CD4-positive, alpha-beta T cell treated with Interleukin-17A for 4 hours (primary cell): ENCODE data around the gene COL16A1.

Source experiments
- DNase-seq: peaks from one replicate; pipeline ENCODE4 v3.0.0-alpha.2; 2020; ENCODE audit warnings: mixed read lengths

COL16A1 gene

GRCh38 chr1:31663622-31664452 lies 40.0 kb downstream of the COL16A1 start:
- peak; percentile 73 for DNase-seq

GRCh38 chr1:31662463-31662862 lies 41.4 kb downstream of the COL16A1 start:
- no peak for DNase-seq

GRCh38 chr1:31661856-31662255 lies 42.0 kb downstream of the COL16A1 start:
- no peak for DNase-seq

- no peak for DNase-seq
Observed at GRCh38 chr1:31660871-31661455, 42.9 kb downstream of the COL16A1 start.

GRCh38 chr1:31659889-31660288 lies 43.9 kb downstream of the COL16A1 start:
- no peak for DNase-seq

GRCh38 chr1:31658721-31659120 lies 45.1 kb downstream of the COL16A1 start:
- DNase-seq = no peak

GRCh38 chr1:31657972-31658510 lies 45.8 kb downstream of the COL16A1 start:
- DNase-seq = no peak

- DNase-seq = no peak
Observed at GRCh38 chr1:31657020-31657804, 46.6 kb downstream of the COL16A1 start.

- no peak for DNase-seq
Observed at GRCh38 chr1:31655756-31656155, 48.1 kb downstream of the COL16A1 start.

- no peak for DNase-seq
Observed at GRCh38 chr1:31655104-31655503, 48.7 kb downstream of the COL16A1 start.

- no peak for DNase-seq
Observed at GRCh38 chr1:31654474-31654776, 49.4 kb downstream of the COL16A1 start.

- no peak for DNase-seq
Observed at GRCh38 chr1:31653717-31654473, 49.9 kb downstream of the COL16A1 start.

- no peak for DNase-seq
Observed at GRCh38 chr1:31652891-31653499, 50.8 kb downstream of the COL16A1 start.

GRCh38 chr1:31651766-31652165 lies 52.1 kb downstream of the COL16A1 start:
- DNase-seq = no peak

- no peak for DNase-seq
Observed at GRCh38 chr1:31651089-31651420, 52.8 kb downstream of the COL16A1 start.

- DNase-seq = no peak
Observed at GRCh38 chr1:31650161-31651088, 53.4 kb downstream of the COL16A1 start.

- no peak for DNase-seq
Observed at GRCh38 chr1:31648641-31649357, 55.0 kb downstream of the COL16A1 start.

- no peak for DNase-seq
Observed at GRCh38 chr1:31648190-31648589, 55.6 kb downstream of the COL16A1 start.

- DNase-seq = no peak
Observed at GRCh38 chr1:31647106-31647505, 56.7 kb downstream of the COL16A1 start.

GRCh38 chr1:31646259-31646960 lies 57.4 kb downstream of the COL16A1 start:
- no peak for DNase-seq
